Epithelial cell of proximal tubule (primary cell): ENCODE results near the gene HPCAL1. TPM values are rescaled to one million over a fixed set of nuclear protein-coding genes. Genes with fewer than 3 reads are reported as not detected.

Experiments used
- DNase-seq: peaks from one replicate; pipeline ENCODE4 v3.0.0-alpha.2; 2011; ENCODE audit warnings: low read depth
- H3K4me3 ChIP-seq: 2 replicates; pipeline ENCODE4 v1.5.1; 2011; ENCODE audit warnings: low read depth, mild to moderate bottlenecking, low read length
- CTCF ChIP-seq: conservative IDR thresholded peaks from 2 replicates; pipeline ENCODE4 v1.5.1; 2012; ENCODE audit warnings: low read depth, mild to moderate bottlenecking, low read length
- total RNA-seq: library from RNA; depleted of rRNA; stranded (reverse); fragments of >200 nt; gene quantifications from 2 replicates; pipeline ENCODE4 v1.2.3, GENCODE V29; 2015

The HPCAL1 gene
- total RNA-seq, 1 donor from 2014 or later, result 72.3 TPM

DNA sequence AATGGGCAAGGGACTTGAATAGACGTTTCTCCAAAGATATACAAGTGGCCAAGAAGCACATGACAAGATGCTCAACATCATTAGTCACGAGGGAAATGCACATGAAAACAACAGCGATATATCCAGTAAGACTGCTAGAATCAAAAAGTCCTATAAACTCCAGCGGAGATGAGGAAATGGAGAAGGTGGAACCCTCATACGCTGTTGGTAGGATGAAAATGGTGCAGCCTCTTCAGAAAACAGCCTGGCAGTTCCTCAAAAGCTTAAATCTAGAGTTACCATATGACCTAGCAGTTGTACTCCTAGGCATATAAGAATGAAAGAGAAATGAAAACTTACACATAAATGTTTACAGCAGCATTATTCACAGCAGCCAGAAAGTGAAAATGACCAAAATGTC lies 48.1 kb downstream of the HPCAL1 start:
- H3K4me3 ChIP-seq, result no peak overlapping the region
- DNase-seq, result no peak
- no peak for TF ChIP-seq CTCF

GRCh38 chr2:10352361-10352760 lies 49.7 kb downstream of the HPCAL1 start:
- no peak overlapping the region for H3K4me3 ChIP-seq
- no peak for DNase-seq
- no peak for TF ChIP-seq CTCF

DNA sequence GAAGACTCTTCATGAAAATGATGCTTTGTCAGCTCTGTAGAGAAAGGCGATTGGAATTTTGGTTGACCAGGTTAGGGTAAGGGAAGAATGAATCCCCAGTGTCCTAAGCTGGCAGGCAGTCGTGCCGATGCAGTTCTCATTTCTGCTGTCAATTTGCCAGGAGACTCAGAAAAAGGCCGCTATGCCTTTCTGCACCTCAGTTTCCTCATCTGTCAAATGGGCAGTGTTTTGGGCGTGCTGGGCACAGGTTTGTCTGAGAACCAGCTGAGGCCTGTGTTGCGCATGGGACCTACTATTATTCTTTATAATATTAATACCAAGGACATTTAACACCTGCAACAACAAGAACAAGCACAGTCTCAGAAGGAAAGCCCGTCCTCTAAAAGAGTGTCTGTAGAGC lies 50.3 kb downstream of the HPCAL1 start:
- DNase-seq, result no peak
- no peak for TF ChIP-seq CTCF

DNA sequence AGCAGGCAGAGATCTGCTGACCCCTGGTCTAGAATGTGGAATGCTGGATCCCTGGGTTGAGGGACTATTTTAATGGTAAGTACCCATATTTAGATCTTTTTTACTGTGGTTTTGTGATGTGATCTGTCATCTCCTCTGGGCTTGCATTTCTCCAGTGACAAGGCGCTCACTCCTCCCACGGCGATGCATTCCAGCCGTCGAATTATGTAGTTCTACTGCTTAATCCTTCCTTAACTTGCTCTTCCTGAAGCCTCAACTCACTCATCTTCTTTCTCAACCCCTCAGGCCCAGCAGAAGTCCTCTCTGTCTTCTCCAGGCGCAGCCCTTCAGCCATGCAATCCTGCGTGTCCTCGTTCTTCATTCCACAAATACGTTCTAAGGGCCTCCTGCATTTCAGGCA lies 51.2 kb downstream of the HPCAL1 start:
- TF ChIP-seq CTCF, result no peak
- DNase-seq, result no peak
- H3K4me3 ChIP-seq, result no peak overlapping the region

More for the DNA sequence above, 50.3 kb downstream of the HPCAL1 start:
- H3K4me3 ChIP-seq, result no peak overlapping the region

GRCh38 chr2:10354399-10354798 lies 51.7 kb downstream of the HPCAL1 start:
- DNase-seq, result no peak
- TF ChIP-seq CTCF, result no peak
- H3K4me3 ChIP-seq, result no peak overlapping the region

DNA sequence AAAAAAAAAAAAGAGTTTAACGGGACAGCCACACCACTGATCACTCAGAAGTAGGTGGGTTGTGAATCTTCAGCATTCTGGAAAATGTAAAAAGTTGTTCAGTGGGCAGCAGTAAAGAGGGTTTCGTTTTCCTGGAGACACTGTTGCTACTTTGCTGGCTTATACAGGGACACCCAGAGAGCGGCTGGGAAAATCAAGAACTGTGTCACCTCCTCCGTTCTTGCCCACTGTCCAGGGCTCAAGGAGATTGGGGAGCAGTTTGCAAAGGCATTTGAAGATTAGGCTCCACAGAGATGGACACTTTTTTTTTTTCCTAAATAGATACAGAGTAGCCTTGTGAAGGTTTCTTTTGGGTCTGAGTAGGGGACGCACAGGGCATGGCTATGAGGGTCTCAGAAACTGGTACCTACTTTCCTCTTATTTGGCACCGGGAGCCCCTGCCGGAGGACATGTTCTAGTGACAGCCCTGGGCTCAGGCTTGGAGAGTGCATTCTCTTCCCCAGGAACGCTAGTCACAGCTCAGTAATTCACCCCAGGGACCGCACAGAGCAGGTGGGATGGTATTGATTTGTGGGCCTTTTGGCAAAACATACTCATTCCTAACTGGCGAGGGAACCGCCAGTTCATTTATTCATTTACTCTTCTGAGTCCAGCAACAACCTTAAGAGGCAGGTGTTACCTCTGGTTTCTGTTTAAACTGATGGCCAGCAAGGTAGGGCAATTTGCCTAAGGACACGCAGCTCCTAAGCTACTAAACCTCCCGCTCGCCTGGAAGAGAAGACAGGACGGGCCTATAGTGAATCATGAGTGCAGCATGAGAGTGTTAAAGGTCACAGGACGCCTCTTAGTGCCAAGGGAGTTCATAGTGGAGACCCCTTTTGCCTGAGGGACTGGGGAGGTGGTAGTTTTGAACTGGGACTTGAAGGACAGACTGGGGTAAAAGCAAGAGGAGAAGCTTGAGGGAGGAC lies 53.1 kb downstream of the HPCAL1 start:
- DNase-seq, result no peak
- TF ChIP-seq CTCF, result no peak
- no peak overlapping the region for H3K4me3 ChIP-seq

GRCh38 chr2:10356439-10356811 lies 53.7 kb downstream of the HPCAL1 start:
- DNase-seq, result no peak

More at GRCh38 chr2:10356439-10356811, 53.7 kb downstream of the HPCAL1 start:
- TF ChIP-seq CTCF, result no peak
- no peak overlapping the region for H3K4me3 ChIP-seq
